Stimulated activated CD4-positive, alpha-beta T cell treated with anti-CD3 and anti-CD28 coated beads, Interleukin-12 subunit alpha, Interleukin-12 subunit beta, amount 100 ng/mL, for 24 hours (primary cell): Measurements from ENCODE around the gene MRPL23.

Experiments used
- DNase-seq, 2 experiments: peaks; one replicate each; pipeline ENCODE4 v3.0.0-alpha.2; 2020; ENCODE audit warnings: low read depth in 2 of 2

The MRPL23 gene

DNA sequence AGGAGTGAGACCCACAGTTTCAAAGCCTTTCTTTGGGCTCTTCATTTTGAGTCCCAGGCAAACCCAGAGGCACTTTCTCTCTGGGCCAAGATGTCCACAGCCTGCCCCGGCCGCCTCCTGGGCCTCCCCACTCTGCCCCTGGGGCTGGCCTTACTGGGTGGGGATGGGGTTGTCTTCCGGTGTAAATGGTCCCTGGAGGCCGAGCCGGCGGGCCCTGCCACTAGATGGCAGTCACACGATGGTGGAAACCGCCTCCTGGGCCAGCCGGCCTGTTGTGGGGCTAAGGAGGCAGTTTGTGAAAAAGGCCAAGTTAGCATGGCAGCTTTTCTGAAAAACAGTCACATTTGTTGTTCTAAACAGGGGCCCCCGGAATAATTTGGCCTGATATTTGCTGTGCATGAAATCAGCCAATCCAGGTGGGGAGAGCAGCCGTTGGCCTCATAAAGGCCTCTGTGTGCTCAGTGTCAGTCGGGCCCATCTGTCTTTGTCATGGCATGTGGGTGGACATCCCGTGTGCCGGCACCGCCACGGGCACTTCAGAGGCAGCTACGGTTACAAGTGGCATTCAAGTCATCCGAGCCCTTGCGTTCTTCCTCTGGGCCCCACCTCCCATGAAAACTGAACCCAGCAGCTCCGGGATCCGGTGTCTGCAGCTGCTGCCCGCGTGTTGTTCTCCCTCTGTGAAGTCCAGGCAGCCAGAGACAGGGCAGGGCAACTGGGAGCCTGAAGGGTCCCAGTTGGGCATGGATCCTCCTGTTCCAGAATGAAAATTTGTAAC is 6.5 kb downstream of the MRPL23 start:
- no peak for DNase-seq

DNA sequence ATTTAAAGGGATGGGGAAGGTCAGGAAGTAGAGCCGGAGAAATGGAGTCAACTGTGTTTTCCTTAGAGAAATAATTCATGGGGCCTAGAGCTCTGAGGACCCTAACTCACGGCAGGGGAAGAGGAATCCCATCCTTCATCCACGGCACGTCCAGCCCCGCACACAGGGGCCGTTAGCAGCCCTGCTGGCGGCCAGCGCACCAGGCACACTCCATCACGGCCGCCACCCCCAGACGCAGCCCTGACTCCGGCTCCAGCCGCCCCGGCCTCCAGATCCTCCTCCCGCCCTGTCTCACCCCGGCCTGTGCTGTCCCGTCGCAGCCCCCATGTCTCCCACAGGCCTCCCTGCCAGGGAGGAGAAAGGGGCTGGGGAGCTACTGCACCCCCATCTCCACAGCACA is 11.2 kb downstream of the MRPL23 start:
- no peak for DNase-seq

DNA sequence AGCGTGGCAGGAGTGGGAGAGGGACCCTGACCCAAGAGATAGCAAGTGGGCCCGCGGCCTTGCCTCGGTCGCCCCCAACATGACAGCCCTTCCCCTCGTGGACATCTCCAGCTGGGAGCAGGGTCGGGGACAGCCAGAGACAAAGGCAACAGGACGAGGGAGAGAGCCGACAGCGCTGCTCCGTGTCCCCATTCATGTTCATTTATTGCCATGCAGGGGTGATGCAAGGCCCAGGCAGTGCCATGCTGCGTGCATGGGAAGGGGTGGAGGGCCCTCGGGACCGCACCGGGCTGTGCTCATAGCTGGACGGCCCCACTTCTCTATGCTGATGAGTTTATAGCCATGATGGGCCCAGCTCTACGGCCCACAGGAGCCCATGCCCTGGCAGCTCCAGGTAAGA is 12.7 kb downstream of the MRPL23 start:
- DNase-seq, result no peak

DNA sequence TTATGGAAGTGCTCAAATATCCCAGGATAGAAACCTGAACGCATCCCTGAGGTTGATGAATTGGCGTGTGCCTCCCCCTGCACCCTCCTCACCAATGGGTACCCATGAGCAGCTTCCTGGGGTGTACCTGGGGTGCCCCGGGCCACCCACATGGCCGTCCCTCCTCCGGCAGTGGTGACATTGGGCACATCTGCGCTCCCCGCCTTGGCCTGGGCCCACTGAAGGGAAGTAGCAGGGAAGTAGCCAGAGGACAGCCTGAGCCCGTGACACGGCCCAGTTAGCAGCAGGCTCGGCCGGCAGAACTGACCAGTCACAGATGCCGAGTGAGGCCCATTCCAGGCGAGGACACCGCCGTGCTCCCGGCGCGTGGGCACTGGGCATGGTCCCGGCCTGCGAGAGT is 16.7 kb downstream of the MRPL23 start:
- no peak for DNase-seq

DNA sequence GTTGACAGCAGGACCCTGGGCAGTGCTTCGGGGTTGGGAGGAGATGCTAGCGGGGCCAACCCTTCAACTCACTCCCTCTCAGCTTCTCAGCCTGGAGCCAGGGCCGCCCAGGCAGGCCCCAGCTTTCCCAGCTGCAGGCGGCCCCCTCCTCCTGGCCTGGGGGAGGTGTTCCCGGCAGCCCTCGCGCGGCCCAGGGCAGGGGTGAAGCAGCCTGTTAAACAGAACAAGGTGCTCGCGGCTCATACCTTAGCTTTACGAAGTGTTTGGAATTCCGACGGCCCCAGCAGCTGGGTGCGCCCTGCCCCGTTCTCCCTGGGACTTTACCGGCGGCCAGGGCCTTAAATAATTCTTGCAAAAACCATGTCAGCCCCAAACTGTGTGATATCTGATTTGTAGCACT is 17.2 kb downstream of the MRPL23 start:
- DNase-seq, result no peak

DNA sequence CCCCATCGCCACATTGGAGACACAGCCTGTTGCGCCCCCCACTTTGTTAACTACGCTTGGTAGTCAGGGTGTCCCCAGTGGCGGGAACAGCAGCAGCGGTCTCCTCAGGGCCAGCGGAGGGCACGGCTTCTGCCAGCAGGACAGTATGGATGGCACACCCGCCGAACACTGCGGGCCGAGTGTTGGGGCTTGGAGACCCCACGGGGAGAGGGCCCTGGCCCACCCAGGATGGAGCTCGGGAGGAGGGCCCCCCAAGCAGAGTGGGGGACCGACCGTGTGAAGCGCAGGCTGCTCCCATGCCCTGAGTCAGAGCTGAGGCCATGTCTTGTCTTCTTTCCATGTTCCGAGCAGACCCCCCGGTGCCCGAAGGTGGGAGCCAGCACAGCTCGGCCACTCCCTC is 17.8 kb downstream of the MRPL23 start:
- no peak for DNase-seq

DNA sequence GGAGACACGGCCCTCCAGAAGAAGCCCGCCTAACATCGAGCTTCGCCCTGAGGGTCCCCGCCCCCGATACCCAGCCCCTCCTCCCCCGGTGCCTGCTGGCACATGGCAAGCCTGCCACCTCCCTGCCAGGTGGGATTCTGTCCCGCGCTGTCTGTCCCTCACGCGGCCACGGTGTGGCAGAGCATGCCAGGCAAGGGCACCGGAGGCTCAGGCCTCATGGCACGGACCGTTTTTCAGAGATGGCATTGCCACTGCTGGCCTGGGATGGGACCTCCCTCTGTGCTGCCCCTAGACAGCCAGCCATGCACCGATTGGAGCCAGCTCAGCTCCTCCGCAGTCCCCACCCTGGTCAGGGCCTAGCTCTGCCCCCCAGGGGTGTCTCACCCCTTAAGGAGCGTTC is 19.4 kb downstream of the MRPL23 start:
- no peak for DNase-seq

DNA sequence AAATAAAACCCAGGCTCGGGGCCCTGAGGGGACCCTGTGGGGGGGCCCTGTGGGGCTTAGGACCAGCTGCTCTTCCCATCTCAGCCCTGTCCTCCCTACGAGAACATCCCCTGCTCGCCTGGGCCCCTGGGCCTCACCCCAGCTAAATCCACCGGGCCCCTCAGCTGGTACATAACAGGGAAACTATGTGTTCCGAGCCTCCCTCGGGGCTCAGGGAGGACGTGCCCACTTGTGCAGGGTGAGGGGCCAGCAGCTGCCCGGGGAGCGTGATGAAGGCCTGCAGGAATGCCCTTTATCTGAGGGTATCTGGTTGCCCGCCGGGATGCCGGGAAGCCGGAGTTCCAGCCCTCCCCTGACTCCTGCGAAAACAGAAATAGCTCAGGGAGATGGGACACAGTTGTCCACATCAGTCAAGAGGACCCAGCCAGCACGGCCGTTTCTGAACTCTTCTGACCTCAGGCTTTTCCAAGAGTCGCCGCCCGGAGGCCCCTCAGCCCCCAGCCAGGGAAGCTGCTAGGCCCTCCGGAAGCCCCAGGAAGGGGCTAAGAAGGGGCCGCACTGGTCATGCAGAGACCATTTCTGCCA is 20.6 kb downstream of the MRPL23 start:
- DNase-seq, result no peak

DNA sequence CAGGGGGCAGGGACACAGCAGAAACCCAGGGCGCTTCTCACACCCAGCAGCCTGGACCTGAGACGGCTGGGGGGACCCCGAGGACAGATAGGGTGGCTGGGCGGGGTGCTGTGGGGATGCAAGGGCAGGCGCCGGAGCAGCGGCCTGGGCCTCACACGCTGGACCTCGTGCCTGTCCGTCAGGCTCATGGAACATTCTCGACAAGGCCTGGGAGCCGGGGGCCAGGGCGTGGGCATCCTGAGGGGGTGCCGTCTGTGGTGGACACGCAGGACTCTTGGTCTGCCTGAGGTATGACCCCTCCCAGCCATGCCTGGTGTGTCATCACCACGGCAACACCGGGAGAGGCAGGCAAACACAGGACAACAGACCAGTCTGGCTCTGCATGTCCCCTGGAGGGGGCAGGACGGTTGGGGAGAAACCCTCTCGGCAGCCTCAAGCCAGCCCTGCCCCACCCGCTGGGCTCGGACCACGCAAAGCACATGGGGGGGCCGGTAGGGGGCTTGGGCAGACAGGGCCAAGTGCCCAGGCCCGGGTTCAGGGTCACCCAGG is 21.4 kb downstream of the MRPL23 start:
- no peak for DNase-seq

DNA sequence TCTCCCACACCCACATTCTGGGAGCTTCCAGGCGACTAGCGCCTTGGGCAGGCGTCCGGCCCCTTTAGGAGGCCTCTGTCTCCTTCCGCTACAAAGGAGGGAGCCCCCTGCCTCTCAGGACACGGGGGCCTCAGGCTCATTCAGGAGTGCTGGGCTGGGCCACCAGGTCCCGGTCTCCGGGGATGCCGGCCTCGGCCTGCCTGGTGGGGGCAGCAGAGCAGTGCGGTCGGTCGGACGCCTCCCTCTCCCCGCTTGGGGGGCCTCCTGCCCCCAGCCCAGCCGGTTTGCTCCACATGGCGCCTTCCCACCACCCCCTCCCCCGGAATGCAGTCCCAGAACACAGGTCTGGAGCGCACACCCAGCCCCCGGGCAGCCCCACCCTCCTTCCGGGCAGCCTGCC is 21.9 kb downstream of the MRPL23 start:
- DNase-seq, result no peak

DNA sequence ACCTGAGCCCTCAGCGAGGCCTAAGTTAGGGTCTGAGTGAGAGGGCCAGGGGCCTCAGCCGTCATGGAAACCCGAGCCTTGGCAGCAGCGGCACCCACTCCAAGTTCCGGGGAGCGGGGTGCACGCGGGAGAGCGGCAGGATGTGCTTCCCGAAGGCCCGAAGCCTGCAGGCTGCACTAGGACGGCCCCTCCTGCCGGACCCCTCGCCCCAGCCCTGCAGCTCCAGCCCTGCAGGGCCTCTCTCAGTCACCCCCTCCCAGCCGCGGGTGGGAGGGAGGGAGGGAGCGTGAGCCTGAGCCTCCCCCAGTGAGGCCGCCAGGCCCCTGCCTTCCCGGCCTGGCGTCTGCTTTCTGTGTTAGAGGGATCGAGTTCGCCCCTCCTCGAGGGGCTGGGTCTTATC is 22.6 kb downstream of the MRPL23 start:
- DNase-seq, result no peak

DNA sequence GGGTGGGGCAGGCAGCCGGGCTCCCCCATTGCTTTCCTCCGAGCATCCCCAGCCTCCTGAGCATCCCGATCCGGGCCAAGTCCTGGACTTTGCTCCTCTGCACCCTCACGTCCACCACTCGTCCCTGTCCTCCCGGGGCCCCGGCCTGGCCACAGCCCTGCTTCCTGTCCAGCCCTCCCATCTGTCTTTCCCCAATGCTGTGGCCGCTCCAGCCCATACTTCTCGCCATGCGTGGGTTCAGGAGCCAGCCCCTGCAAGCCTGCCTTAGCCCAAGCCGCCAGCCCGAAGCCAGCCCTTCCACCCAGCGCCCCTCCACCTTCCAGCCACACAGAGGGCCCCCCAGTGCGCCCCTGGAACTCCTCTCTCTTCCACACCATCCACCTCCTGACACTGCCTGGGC is 23.8 kb downstream of the MRPL23 start:
- no peak for DNase-seq

DNA sequence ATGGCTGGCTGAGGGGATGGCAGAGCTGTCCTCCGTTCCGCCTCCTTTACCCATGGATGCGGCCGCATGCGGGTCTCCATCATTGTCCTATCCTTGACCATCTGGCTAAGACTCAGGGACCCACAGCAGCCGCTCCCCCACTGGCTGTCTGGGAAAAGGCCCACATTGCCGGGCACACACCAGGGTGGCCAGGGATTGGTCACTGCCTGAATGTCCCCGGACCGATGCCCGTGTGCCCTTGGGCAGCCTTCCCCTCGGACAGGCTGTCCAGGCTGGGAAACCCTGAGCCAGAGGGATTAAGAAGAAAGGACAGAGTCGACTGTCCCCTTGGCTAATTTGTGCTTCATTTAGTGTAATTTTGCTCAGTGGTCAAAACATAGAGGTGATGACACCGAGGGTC is 28.1 kb downstream of the MRPL23 start:
- DNase-seq, result no peak

DNA sequence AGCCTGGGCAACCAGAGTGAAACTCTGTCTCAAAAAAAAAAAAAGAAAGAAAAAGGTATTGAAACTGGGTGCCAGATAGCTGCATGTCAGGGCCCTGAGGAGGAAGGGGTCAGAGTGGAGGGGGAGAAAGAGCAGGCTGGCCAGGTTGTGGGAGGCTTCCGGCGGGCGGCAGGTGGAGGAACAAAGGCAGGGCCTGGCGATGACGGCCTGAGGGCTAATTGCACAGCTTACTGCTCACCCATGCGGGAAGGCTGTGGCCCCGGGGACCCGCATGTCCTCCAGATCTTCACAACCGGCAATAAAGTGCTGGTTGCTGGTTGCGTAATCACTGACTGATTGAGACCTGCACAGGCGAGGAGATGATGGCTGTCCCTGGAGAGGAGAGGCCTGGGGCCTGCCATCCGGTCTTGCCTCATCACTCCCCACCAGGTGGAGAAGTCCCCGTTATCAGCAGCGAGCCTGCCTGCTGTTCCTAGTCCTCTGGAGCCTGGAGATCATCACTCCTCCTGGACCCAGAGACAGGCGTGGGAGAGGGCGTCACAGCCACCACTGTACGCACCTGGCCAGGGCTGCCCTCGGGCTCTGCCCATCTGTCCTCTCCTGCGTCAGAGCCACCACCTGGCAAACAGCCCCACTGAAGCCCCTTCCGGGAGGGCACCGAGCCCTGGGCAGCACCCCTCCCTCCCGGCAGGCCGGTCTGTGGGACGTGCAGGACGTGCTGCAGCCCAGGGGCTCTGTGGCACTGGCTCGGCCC is 31.8 kb downstream of the MRPL23 start:
- DNase-seq, result no peak

DNA sequence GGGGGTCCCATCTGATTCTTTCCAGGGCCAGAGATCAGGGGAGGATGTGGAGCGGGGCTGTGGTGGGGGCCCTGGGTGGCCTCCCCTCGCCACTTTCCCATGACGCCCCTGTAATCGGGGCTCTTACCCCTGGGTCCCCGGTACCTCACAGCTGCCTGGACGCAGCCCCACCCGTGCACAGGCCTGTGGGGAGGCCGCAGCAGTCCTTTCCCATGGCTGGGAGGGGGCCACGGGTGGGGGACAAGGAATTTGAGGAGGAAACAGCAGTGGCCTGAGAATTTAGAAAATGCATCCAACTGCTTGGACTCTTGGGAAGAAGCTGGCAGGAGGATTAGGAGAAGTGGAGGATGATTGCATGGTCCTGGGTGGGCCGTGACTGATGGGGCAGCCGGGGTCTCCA is 32.5 kb downstream of the MRPL23 start:
- DNase-seq, result no peak

DNA sequence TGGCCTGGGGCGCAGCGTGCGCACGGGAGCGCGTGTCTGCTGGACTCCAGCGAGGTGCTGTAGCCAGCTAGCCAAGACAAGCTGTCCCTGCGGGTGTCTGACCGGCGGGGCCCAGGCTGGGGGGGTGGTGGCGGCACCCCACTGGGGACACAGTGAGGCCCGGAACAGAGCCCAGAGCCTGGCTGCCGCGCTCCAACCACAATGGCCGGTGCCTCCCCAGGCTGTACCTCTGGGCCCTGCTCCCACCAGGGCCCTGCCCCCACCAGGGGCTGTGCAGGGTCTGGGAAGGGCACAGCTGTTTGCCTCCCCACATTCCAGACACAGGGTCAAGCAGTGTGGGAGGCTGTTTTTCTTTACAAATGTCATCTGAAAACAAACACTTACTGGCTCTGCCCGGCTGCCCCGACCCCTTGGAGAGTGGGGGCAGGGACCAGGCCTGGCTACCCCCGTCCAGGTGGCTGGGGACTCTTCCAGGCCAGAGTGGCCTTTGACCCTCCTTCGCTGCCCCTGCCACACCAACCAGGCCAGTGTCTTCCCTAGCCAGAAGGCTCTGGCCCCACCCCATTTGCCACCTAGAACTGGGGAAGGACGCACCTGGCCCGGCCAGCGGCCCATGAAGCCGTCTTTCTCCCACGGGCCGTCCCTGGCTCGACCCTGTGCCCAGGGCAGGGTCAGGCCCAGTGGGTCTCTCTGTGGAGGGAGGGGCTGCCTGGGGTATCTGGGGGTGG is 35.9 kb downstream of the MRPL23 start:
- DNase-seq, result no peak

DNA sequence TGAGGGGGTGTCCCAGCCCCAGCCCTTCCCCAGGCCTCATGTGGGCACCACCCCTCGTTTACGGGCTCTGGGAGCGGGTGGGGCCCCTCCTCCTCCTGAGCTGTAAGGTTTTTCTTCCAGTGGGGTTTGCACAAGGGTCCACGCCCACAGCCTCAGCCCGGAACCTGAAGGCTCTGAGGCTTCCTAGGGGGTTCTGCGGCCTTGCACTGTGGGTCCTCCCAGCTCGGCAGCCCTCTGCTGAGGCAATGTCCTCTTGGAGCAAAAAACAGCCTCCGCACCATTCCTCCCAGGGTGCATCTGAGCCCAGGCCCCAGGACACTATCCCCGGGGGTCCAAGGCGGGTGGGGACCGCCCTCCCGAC is 36.4 kb downstream of the MRPL23 start:
- no peak for DNase-seq

DNA sequence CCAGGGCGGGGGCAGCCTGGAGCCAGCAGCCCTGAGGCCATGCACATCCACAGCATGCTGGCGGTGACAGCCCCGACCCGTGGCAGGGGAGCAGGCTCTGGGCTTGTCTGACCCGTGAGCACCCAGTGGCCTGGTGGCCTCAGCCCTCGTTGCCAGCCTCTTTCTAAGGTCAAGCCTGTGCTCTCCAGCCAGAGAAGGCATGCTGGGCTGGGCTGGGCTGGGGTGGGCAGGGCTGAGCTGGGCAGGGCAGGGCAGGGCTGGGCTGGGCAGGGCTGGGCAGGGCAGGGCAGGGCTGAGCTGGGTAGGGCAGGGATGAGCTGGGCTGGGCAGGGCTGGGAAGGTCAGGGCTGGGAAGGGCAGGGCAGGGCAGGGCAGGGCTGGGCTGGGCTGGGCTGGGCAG is 39.9 kb downstream of the MRPL23 start:
- no peak for DNase-seq

DNA sequence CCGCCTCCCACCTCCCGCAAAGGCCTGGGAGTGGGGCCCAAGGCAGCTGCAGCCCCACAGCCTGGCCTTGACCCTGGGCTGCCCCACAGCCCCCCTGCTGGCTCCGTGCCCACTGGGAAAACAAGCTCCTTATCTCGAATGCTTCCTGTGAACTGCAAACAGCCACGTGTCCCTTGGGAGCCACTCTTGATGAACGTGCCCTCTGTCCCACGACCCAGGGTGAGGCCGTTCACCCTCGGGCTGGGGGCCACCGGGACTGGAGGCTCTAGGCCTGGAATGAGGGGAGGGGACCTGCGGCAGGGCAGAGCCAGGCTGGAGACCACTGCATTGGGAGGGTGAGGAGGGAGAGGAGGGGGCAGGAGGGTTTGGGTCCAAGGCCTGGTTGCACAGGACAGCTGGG is 41.0 kb downstream of the MRPL23 start:
- no peak for DNase-seq

DNA sequence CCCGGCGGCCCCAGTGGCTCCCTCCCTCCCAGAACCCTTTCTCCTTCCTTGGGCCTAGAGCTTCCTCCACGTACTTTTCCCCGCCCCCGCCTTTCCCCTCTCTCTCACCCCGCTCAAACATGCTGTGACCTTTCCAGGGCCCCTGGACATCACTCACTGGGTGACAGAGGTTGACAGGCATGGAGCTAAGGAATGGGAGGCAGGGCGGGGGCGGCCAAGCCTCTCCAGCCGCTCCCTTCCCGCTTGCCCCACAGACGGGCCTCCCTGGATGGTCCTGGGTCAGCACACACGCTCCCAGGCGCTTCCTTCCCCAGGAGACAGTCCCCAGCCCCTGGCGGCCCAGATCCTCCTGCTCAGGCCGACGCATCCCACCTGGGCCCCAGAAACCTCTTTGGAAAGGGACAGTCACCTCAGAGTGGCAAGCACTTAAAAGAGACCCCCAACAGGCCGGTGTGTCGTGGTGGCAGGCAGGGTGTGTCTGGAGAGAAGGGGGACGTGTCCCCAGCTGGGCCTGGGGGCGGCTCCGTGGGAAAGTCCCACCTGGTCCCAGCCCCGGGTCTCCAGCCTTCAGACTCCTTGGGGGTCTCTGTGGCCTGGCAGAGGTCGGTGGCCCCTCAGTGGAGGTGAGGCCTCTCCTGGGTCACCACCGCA is 41.7 kb downstream of the MRPL23 start:
- no peak for DNase-seq

DNA sequence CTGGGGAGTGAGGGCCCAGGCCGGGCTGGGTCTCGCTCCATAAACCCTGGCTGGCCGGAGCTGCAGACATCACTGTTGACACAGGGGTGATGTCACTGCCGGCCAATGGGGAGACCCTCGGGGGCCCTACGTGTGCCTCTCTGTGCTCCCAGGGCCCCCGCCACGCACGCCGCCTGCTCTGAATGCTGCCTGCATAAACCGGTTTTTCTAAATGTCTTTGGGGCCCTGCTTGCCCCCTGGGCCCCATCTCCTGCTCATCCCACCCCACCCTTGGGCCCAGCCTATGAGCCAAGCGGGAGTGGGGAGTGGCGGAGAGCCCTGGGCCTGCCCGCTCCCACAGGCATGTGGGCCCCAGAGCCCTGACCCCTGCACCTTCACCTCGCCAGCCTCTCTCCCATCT is 42.8 kb downstream of the MRPL23 start:
- no peak for DNase-seq
